ENCODE measurements around the gene CHMP4B.
"Not testable (repeated sequence)": the region's sequence is repeated elsewhere in the genome, so short reads cannot be mapped to it uniquely, and the experiment has no call there.

The CHMP4B gene

GRCh38 chr20:33789109-33789857 is 21.9 kb upstream of the CHMP4B start:
- DNase-seq (ENCODE audit: low read depth, low spot score), result no peak

DNA sequence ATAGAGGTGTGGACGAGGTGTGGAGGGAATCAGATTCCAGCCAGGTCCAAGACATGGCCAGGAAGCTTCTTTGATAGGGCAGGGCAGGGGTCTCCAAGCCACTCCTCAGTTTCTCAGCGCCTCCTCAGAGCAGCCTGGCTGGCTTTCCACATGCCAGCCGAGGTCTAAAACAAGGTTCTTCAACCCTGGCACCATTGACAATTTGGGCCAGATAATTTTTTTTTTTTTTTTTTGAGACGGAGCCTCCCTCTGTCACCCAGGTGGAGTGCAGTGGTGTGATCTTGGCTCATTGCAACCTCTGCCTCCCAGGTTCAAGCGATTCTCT is 21.3 kb upstream of the CHMP4B start:
- DNase-seq (ENCODE audit: low read depth, low spot score), result no peak

DNA sequence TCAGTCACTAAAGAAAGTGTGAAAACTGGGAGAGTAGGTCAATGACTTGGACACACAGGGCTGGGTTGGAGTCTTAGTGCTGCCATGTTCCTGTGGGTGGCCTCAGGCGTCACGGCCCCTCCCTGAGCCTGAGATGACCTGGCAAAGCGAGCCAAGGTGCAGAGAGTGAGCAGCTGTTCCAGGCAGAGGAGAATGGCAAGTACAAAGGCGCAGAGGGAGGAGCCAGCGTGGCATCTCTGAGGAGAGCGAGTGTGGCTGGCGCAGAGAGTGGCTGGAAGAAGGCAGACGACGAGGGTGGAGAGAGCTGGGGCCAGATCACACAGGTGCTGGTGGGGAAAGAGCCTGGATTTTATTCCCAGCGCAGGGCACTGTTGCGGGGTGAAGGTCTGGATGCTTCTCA is 20.6 kb upstream of the CHMP4B start:
- DNase-seq (ENCODE audit: low read depth, low spot score), result no peak

DNA sequence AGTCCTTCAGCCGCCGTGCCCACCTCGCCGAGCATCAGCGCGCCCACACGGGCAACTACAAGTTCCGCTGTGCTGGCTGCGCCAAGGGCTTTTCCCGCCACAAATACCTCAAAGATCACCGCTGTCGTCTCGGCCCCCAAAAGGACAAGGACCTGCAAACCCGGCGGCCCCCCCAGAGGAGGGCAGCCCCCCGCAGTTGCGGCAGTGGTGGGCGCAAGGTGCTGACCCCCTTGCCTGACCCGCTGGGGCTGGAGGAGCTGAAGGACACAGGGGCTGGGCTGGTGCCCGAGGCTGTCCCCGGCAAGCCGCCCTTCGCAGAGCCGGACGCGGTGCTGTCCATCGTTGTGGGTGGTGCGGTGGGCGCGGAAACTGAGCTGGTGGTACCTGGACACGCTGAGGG is 20.1 kb upstream of the CHMP4B start:
- no peak for DNase-seq (ENCODE audit: low read depth, low spot score)

DNA sequence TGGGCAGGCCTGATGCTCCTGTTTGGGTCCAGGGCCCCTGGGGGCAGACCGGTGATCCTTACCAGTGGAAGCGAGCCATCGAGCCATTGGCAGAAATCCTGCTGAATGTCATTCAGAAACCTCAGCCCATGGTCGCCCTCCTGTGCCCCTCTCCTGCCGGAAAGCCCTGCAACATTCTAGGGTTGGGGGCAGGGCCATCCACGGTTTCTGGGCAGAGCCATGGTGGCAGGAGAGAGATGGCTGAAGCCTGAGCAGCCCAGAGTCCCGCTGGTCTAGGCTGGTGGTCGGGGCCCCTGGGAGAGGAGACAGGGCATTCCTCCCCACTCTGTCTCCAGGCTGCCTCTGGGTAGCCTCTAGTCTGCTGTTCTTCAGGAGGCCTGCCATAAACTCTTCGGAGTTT is 19.6 kb upstream of the CHMP4B start:
- DNase-seq (ENCODE audit: low read depth, low spot score), result no peak

- no peak for DNase-seq (ENCODE audit: low read depth, low spot score)
Observed at GRCh38 chr20:33791959-33792597, 19.1 kb upstream of the CHMP4B start.

GRCh38 chr20:33792598-33792989 is 18.6 kb upstream of the CHMP4B start:
- not testable (repeated sequence) for DNase-seq (ENCODE audit: low read depth, low spot score)

GRCh38 chr20:33793011-33793931 is 17.9 kb upstream of the CHMP4B start:
- DNase-seq (ENCODE audit: low read depth, low spot score), result no peak

DNA sequence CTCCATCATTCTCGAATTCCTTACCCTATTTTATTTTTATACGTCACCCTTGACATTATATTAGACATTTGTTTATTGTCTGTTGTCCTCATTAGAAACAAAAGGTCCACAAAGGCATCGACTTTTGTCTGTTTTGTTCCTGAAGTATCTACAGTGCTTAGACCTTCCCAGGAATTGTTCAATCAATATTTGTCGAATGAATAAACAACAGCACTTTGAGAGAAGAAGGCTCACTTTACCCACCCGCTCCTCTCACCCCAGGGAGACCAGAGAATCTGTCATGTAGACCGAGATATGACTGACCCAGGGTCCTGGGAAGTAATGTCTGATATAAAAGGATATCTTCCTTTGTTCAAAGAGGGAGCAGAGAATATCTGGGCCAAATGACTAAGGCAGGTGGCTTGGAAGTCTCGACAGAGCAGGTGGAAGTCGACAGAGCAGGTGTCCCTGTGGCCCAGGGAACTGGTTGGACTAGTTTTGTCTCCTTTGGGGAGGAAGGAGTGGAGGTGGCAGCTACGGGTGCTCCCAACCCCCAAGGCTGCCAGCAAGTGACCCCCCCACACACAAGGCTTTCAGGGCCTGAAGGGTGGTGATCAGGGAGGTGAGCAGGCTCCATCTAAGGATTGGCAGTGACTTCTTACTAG is 14.8 kb upstream of the CHMP4B start:
- DNase-seq (ENCODE audit: low read depth, low spot score), result no peak

DNA sequence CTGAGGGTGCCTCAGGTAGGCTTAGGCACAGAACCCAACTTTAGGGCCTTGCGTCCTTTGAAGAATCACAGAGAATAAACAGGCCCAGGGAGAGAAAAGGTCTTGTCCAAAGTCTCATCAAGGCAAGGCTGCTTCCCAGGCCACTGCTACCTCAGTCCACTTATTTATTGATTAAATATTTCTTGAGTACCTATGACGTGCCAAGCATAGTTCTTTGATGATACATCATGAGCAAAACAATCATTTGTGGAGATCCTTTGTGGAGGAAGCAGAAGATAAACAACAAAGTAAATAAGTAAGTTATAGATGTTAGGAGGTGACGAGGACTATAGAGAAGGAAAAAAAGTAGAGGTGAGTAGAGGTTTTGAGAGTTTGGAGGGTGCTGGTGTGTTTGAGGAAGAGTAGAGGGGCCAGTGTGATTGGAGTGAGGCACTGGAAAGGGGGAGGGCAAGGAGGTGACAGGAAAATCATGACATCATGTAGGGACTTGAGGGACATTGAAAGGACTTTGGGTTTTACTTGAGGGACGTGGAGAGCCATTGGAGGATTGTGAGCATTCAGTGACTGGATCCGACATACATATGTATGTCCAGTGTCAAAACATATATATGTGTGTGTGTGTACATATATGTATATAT is 14.1 kb upstream of the CHMP4B start:
- DNase-seq (ENCODE audit: low read depth, low spot score), result no peak

DNA sequence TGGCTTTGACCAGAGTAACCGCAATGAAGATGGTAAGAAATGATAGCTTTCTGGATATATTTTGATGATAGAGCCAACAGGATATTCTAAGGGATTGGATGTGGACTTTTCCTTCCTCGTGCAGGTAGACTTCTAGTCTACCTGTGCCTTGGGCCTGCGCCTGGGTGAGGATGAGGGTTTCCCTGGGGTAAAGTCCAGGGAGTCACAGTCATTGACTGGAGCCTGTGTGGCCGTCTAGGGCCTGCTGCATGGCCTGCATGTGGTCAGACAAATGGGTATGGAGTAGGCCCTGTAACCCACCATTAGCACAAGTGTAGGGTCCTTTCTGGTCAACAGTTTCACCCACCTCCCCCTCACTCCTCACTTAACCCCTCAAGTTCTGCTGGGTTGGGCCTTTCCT is 12.7 kb upstream of the CHMP4B start:
- DNase-seq (ENCODE audit: low read depth, low spot score), result no peak

GRCh38 chr20:33803921-33804337 is 7.2 kb upstream of the CHMP4B start:
- no peak for DNase-seq (ENCODE audit: low read depth, low spot score)

DNA sequence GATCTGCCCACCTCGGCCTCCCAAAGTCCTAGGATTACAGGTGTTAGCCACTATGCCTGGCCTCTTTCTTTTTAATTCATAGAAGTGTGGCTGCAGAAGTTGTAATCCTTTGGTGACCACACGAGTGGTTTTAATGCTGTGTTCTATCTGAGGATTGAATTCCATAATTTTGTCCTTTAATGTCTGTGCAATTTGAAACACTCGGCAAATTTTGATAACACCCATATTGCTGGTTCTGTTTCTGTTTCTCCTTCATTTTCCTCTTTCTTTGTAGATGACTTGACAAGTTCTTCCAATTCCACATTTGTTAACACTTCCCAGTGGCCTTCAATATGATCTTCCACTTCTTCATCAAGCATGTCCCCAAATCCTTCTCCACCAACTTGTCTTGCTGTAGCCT is 2.8 kb upstream of the CHMP4B start:
- DNase-seq (ENCODE audit: low read depth, low spot score), result no peak

GRCh38 chr20:33810259-33810658 is 889 bp upstream of the CHMP4B start:
- no peak for DNase-seq (ENCODE audit: low read depth, low spot score)

DNA sequence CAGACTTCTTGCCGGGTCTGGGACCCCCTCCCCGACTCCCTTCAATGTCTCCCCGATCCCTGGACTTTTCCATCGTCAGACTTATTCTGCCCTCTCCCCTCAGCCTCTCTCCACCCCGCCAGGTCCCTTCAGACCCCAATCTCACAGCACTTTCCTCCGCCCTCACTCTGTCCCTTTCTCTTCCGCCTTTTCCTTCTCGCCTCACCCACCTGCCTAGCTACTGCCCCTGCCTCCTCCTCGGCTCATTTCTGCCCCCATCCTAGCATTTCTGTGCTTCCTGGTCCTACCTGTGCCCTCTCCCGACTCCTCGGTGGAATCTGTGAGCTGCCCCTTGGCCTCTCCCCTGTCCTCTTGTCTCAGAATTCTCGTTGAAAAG is 616 bp downstream of the CHMP4B start:
- DNase-seq (ENCODE audit: low read depth, low spot score), result no peak

DNA sequence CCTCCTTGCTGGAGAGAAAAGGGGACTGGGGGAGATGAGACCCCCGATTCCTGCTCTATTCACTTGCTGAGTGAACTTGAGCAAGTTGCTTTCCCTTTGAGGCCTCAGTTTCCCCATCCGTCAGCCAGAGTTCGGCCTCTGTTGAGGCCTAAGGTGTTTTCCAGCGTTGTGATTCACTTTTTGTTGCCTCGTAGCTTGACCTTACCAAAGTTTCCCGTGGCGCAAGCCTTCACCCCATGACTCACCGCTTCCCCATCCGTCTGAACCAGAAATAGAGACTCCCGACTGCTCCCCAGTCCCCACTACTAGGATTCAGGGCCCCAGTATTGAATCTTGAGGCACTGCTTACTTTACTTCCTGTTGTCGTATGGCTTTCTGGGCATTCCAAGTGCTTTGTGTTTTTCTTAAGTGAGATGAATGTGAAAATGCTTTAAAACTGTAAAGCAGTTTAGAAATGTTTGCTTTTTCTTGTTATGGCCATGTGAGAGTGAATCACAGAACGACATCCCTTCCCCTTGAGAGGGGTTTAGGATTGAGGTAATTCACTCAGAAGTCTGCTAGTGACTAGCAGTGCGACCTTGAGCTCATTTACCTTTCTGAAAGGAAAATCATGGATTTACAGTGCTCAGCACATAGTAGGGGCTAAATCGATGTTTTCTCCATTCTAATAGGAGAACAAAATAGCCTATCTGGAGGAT is 1.2 kb downstream of the CHMP4B start:
- peak; percentile 42 for DNase-seq (ENCODE audit: low read depth, low spot score)

DNA sequence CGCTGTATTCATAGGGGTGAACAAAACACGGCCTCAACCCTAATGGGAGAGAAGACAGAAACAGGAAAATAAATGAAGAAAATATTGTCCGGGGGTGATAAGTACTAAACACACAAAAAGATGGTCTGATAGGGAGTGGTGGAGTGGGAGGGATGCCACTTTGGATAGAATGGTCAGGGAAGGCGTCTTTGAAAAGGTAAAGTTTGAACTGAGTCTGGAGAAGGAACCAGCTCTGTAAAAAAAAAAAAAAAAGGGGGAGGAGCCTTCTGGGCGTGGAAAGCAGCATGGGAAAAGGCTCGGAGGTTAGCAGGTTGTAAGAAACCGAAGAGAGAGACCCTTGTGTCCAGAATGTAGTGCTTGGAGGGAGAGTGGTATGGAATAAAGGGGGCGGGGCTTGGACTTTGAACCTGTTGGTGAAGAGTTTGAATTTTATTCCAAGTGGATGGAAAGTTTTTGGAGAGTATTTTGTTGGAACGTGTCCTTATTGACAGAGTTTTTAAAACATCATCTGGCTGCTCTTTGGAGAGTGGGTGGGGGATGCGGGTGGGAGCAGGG is 1.8 kb downstream of the CHMP4B start:
- no peak for DNase-seq (ENCODE audit: low read depth, low spot score)

DNA sequence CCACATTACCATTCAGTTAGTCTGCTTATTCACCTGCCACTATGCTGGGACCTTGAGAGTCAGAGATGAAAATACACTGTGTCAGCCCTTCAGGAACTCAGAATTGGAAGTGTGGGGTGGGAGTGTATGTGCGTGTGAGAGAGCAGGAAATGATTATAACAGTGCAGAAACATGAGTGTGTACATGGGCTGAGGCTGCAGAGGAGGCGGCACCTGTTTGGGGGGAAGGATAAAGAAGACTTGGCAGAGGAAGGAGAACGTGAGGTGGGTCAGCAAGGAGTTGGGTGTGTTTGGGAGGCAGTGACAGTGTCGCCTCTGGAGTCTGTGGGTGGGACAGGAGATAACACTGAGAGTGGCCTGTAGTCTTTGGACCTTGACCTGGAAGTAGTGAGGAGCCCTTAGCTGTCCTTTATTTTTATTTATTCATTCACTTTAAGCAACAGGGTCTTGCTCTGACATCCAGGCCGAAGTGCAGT is 3.1 kb downstream of the CHMP4B start:
- no peak for DNase-seq (ENCODE audit: low read depth, low spot score)

DNA sequence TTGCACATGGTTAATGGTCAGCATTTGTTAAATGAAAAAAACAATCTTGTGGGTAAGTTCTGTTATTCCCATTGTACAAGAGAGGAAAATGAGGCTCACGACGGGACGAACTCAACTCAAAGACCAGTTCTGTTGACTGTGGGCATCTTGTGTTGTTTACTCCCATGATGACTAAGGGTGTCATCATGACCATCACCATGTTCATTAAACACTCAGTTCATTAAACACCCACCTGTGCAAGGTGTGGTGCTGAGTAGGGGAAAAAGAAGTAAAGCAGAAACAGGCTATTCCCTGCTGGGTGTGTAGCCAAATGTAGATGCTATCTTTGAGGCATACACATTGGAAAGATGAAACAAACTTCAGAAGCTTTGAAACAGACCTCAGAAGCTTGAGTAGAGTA is 4.5 kb downstream of the CHMP4B start:
- DNase-seq (ENCODE audit: low read depth, low spot score), result no peak

GRCh38 chr20:33816191-33816590 is 5.0 kb downstream of the CHMP4B start:
- no peak for DNase-seq (ENCODE audit: low read depth, low spot score)

- DNase-seq (ENCODE audit: low read depth, low spot score), result no peak
Observed at GRCh38 chr20:33817411-33817810, 6.3 kb downstream of the CHMP4B start.
